ENCODE measurements around the gene HOXA10. TPM values are rescaled to one million over a fixed set of nuclear protein-coding genes. Genes with fewer than 3 reads are reported as not detected.

HOXA10 gene
- total RNA-seq, 1 experiment from 2014 or later: 3.9 TPM

- POLR2A ChIA-PET: interaction anchor here (0.7 kb wide), 1 partner anchor 1173 kb away, joined by 3 read pairs; no protein-coding TSS in a partner anchor
These were observed 31.5 kb upstream of the HOXA10 start for GRCh38 chr7:27205325-27206280.

GRCh38 chr7:27204851-27205322 is 30.8 kb upstream of the HOXA10 start:
- H3K27me3 Mint-ChIP-seq (ENCODE audit: insufficient read depth, unreplicated experiment): peaks cover 56% of the 10 kb centered on the region
- BruUV-seq (replicated peaks): no TSS peak
- intact Hi-C loops (cut with micrococcal nuclease): no loop called here
- H3K9me3 Mint-ChIP-seq (ENCODE audit: unreplicated experiment): no peaks in the 10 kb centered on the region
- no peaks in the 10 kb centered on the region for H3K36me3 Mint-ChIP-seq (ENCODE audit: insufficient read depth, unreplicated experiment)
- CTCF ChIA-PET: interaction anchor here (1.0 kb wide), 1 partner anchor 9 kb away, joined by 5 read pairs; no protein-coding TSS in a partner anchor
- no peak for DNase-seq (ENCODE audit: unreplicated experiment)
- H3K4me3 Mint-ChIP-seq (ENCODE audit: unreplicated experiment): no peak overlapping the region
- H3K27ac Mint-ChIP-seq (ENCODE audit: low read depth, unreplicated experiment): no peak overlapping the region
- no peaks in the 10 kb centered on the region for H3K4me1 Mint-ChIP-seq (ENCODE audit: insufficient read depth, unreplicated experiment)
- TF ChIP-seq CTCF (IDR thresholded peaks at IDR 0.05; ENCODE audit: unreplicated experiment): no peak
- POLR2A ChIA-PET: no interaction called here

More at GRCh38 chr7:27205325-27206280, 31.5 kb upstream of the HOXA10 start:
- Mint-ChIP-seq H3K9me3 (ENCODE audit: unreplicated experiment) (no peaks in the 10 kb centered on the region), H3K27ac (ENCODE audit: low read depth, unreplicated experiment) (no peak overlapping the region), H3K4me1 (ENCODE audit: insufficient read depth, unreplicated experiment) (no peaks in the 10 kb centered on the region), H3K4me3 (ENCODE audit: unreplicated experiment) (no peak overlapping the region), H3K36me3 (ENCODE audit: insufficient read depth, unreplicated experiment) (no peaks in the 10 kb centered on the region), H3K27me3 (ENCODE audit: insufficient read depth, unreplicated experiment) (peaks cover 49% of the 10 kb centered on the region)
- intact Hi-C loops (cut with micrococcal nuclease): no loop called here
- no peak for TF ChIP-seq CTCF (IDR thresholded peaks at IDR 0.05; ENCODE audit: unreplicated experiment)
- BruUV-seq (replicated peaks): no TSS peak
- CTCF ChIA-PET: interaction anchor here (1.0 to 6.5 kb wide), 2 partner anchors 10 to 369 kb away, joined by 5 to 71 read pairs; no protein-coding TSS in a partner anchor
- DNase-seq (ENCODE audit: unreplicated experiment): no peak

GRCh38 chr7:27203964-27204594 is 30.0 kb upstream of the HOXA10 start:
- no peaks in the 10 kb centered on the region for H3K9me3 Mint-ChIP-seq (ENCODE audit: unreplicated experiment)
- no peaks in the 10 kb centered on the region for H3K4me1 Mint-ChIP-seq (ENCODE audit: insufficient read depth, unreplicated experiment)
- TF ChIP-seq CTCF (IDR thresholded peaks at IDR 0.05; ENCODE audit: unreplicated experiment): no peak
- no peak overlapping the region for H3K27ac Mint-ChIP-seq (ENCODE audit: low read depth, unreplicated experiment)
- CTCF ChIA-PET: interaction anchor here (0.7 to 1.3 kb wide), 3 partner anchors 8 to 401 kb away, joined by 3 to 7 read pairs (median 5); no protein-coding TSS in a partner anchor
- intact Hi-C loops (cut with micrococcal nuclease): no loop called here
- no TSS peak for BruUV-seq (replicated peaks)
- H3K4me3 Mint-ChIP-seq (ENCODE audit: unreplicated experiment): no peak overlapping the region
- no peaks in the 10 kb centered on the region for H3K36me3 Mint-ChIP-seq (ENCODE audit: insufficient read depth, unreplicated experiment)
- POLR2A ChIA-PET: no interaction called here
- peaks cover 64% of the 10 kb centered on the region for H3K27me3 Mint-ChIP-seq (ENCODE audit: insufficient read depth, unreplicated experiment)
- DNase-seq (ENCODE audit: unreplicated experiment): no peak
